ENCODE measurements around the gene BBS9.
"Not testable (repeated sequence)": the region's sequence is repeated elsewhere in the genome, so short reads cannot be mapped to it uniquely, and the experiment has no call there.

The BBS9 gene

DNA sequence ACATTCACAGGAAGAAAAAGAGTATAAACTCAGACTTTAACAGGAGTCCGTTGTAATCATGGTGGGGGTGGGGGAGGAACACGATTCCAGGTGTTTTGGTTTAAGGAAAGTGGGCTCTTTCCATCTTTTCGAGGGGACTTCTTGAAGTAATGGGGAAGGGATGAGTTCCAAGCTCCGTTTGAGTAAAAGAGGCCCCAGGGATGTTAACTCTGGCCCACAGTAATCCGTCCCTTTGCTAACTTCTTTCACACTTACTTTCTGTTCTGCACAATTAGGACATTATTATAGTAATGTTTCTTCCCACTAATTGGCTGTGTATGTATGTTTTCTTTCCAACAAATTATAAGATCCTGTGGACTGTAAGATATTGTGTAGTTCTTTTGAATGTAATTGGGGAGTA is 374.4 kb downstream of the BBS9 start:
- TF ChIP-seq, protein P1, sequence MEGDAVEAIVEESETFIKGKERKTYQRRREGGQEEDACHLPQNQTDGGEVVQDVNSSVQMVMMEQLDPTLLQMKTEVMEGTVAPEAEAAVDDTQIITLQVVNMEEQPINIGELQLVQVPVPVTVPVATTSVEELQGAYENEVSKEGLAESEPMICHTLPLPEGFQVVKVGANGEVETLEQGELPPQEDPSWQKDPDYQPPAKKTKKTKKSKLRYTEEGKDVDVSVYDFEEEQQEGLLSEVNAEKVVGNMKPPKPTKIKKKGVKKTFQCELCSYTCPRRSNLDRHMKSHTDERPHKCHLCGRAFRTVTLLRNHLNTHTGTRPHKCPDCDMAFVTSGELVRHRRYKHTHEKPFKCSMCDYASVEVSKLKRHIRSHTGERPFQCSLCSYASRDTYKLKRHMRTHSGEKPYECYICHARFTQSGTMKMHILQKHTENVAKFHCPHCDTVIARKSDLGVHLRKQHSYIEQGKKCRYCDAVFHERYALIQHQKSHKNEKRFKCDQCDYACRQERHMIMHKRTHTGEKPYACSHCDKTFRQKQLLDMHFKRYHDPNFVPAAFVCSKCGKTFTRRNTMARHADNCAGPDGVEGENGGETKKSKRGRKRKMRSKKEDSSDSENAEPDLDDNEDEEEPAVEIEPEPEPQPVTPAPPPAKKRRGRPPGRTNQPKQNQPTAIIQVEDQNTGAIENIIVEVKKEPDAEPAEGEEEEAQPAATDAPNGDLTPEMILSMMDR (IDR thresholded peaks at IDR 0.05), result no peak
- no peak for TF ChIP-seq ZFX (IDR thresholded peaks at IDR 0.05; ENCODE audit: borderline replicate concordance)
- H3K27ac ChIP-seq, result no peak overlapping the region

DNA sequence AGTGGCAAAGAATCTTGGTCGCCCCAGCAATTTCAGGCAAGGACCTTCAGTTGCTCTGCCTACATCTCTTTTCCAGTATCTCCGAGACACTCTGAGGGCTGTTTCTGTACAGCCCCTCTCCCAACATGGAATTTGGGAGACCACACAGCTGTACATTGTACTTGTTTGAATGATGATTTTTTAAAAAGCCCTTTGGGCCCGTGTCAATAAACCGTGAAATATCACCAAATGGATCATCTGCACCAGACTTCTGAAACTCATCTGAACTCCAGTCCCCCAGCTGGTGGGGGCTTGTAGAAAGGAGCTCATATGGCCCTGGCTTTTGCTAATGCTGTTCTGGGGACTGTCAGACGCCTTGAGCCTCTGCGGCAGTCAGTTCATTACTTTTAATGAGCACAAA is 374.9 kb downstream of the BBS9 start:
- TF ChIP-seq, protein P1 (IDR thresholded peaks at IDR 0.05), result no peak
- no peak for TF ChIP-seq ZFX (IDR thresholded peaks at IDR 0.05; ENCODE audit: borderline replicate concordance)
- no peak overlapping the region for H3K27ac ChIP-seq

DNA sequence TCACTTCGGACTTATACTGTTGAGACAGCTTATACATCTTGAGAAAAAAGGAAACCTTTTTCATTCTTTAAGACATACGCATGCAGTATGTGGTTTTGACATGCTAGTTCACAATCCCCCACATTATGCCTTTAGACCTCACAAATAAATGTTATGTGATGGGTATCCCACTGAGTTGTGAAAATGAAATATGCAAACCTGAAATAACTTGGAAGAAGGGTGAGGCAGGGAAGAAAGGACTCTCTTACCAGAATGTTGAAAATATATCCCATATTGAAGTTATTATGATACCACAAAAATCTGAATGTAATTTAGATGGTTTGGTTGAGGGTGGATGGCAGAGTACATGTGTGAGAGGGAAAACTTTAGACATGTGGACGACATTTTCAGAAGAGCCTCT is 379.8 kb downstream of the BBS9 start:
- H3K27ac ChIP-seq, result no peak overlapping the region
- TF ChIP-seq, protein P1 (IDR thresholded peaks at IDR 0.05), result no peak
- TF ChIP-seq ZFX (IDR thresholded peaks at IDR 0.05; ENCODE audit: borderline replicate concordance), result no peak

DNA sequence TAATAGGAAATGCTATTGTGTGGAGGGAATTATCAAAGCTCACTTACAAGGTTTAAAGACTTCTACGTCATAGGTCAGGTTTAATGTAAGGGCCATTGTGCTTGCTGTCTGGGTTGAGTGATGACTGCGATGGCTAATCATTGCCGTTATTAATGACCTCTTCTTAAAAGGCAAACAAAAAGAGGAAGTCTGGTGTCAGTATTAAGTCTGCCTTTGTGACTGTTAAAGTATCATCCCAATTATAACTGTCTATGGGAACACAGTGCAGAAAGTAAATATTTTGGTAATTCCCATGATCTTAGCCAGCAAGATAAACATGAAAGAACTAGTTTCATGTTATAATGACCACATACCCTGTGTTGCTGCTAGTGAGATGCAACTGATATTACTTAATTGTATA is 382.4 kb downstream of the BBS9 start:
- TF ChIP-seq ZFX (IDR thresholded peaks at IDR 0.05; ENCODE audit: borderline replicate concordance), result no peak
- TF ChIP-seq, protein P1 (IDR thresholded peaks at IDR 0.05), result no peak
- H3K27ac ChIP-seq, result no peak overlapping the region

DNA sequence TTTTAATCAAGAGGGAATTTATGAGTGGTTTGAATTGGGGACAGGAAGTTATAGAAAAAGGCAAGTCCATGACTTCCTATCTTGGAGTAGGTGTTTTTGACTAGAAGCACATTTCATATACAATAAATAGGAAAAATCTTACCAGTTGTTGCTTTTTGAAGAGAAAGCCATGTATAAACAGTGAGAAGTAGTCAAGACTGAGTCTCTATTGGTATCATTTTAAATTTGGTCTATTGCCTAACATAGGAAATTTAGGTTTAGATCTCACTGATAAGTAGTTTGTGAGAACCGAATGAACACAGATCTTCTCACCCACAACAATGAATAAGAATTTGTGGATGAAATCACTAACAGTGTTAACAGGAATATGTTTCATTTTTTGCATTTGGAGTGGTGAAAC is 387.2 kb downstream of the BBS9 start:
- TF ChIP-seq ZFX (IDR thresholded peaks at IDR 0.05; ENCODE audit: borderline replicate concordance), result no peak
- no peak overlapping the region for H3K27ac ChIP-seq

DNA sequence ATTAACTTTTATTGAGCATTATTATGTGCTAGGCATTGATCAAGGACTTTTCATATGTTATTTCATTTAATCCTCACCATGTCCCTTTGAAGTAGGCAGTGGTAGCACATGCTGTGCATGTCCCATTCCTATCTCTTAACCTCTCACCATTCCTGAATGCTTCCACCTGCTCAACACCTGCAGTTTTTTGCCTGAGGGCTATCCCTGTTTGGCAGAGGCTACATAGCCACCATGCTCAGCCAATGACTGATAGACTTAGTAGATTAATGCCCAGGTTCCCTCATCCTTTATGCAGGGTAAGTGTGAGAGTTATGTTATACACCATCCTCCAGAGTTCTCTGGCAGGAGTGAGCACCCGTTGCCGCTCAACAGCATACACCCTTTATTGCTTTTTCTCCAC is 387.8 kb downstream of the BBS9 start:
- TF ChIP-seq, protein P1 (IDR thresholded peaks at IDR 0.05), result no peak
- TF ChIP-seq ZFX (IDR thresholded peaks at IDR 0.05; ENCODE audit: borderline replicate concordance), result no peak
- no peak overlapping the region for H3K27ac ChIP-seq

DNA sequence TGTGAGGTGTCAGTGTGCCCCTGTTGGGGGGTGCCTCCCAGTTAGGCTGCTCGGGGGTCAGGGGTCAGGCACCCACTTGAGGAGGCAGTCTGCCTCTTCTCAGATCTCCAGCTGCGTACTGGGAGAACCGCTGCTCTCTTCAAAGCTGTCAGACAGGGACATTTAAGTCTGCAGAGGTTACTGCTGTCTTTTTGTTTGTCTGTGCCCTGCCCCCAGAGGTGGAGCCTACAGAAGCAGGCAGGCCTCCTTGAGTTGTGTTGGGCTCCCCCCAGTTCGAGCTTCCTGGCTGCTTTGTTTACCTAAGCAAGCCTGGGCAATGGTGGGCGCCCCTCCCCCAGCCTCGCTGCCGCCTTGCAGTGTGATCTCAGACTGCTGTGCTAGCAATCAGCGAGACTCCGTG is 397.6 kb downstream of the BBS9 start:
- H3K27ac ChIP-seq, result not testable (repeated sequence)

DNA sequence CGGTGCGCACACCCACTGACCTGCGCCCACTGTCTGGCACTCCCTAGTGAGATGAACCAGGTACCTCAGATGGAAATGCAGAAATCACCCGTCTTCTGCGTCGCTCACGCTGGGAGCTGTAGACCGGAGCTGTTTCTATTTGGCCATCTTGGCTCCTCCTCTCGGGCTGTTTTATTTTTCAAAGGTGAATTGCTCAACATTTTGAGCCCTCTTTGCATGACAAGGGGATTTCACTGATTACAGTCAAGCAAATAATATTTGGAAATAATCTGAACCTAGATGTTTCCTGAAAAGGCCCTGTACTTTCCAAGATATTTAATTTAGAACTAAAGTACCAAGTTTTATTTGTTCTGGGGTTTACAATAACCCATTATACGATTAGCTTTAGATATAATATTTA is 398.2 kb downstream of the BBS9 start:
- not testable (repeated sequence) for H3K27ac ChIP-seq

DNA sequence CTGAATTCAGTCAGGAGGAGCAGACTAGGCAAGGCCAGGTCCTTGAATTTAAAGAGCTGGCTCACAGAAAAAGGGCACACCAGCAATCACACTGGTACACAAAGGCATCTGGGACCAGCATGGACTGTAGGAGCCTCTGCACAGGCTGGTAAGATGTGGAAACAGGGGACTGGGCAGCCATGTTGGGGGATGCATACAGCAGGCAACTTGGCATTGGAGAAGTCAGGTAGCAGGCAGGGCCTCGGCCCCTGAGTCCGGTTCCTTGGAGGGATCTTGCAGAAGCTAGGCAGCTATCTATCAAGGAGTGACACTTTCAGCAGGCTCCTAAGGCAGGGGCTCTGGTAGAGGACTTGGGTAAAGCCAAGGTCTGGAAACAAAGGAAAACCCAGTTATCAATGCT is 399.7 kb downstream of the BBS9 start:
- H3K27ac ChIP-seq, result no peak overlapping the region
- no peak for TF ChIP-seq ZFX (IDR thresholded peaks at IDR 0.05; ENCODE audit: borderline replicate concordance)
- TF ChIP-seq, protein P1 (IDR thresholded peaks at IDR 0.05), result no peak
